ENCODE results near the gene SNORC. TPM values are rescaled to one million over a fixed set of nuclear protein-coding genes. Genes with fewer than 3 reads are reported as not detected.

Gene SNORC
- total and polyA plus RNA-seq, 2 of the 4 experiments (the other 2 are of a cell fraction): under 0.01 to 0.67 TPM

DNA sequence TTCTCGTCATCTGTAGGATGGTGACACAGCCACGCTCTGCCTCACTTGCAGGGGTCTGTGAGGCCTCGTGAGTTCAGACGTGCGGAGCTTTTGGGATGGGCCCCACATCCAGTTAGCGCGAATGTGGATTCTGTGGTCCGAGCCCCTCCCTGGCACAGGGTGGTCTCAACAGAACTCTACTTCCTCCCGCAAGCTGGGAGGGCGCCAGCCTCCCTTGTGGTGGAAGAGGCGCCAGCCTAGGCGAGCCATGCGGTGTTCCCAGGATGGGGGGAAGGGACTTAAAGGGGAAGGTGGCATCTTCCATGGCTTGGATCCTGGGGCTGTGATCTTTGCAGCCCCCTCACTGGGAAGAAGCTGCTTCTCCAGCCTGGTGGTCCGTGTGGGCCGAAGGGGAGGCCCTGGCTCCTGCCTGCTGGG lies 1.4 kb downstream of the SNORC start:
- H2AFZ ChIP-seq (replicated peaks; ENCODE audit: low read length, poor library complexity): no peak overlapping the region
- no TSS peak for BruUV-seq (replicated peaks)
- H3K4ac ChIP-seq (ENCODE audit: low read depth, low read length): no peak overlapping the region
- no peaks in the 10 kb centered on the region for H3K9me3 ChIP-seq (ENCODE audit: control insufficient read depth, insufficient read depth, low read length)
- H4K5ac ChIP-seq (ENCODE audit: low read depth, low read length): no peak overlapping the region
- no peak overlapping the region for H3K23ac ChIP-seq (ENCODE audit: low read depth, low read length)
- H3K27ac ChIP-seq (ENCODE audit: insufficient read depth, low read length): no peak overlapping the region
- DNase-seq (no peak), ATAC-seq (ENCODE audit: low read depth) (no peak)
- H3K36me3 ChIP-seq (ENCODE audit: control insufficient read depth, insufficient read depth, low read length): no peaks in the 10 kb centered on the region
- H4K8ac ChIP-seq (ENCODE audit: low read depth in 2 of 2, low read length in 2 of 2): no peak overlapping the region
- H3K27me3 ChIP-seq (ENCODE audit: control insufficient read depth, insufficient read depth, low read length): peaks cover 10% of the 10 kb centered on the region
- no peak overlapping the region for H2AK5ac ChIP-seq (ENCODE audit: low read depth, low read length)
- no peak overlapping the region for H2BK5ac ChIP-seq (ENCODE audit: low read depth, low read length, poor library complexity, severe bottlenecking)
- CTCF ChIA-PET: no interaction called here
- TF ChIP-seq CTCF (conservative IDR thresholded peaks at IDR 0.05; ENCODE audit: low read depth, low read length): no peak
- no peak for TF ChIP-seq SMC3 (IDR thresholded peaks at IDR 0.05; ENCODE audit: low read depth, low read length)
- TF ChIP-seq NFE2L2 (IDR thresholded peaks at IDR 0.05; ENCODE audit: low read depth, low read length): no peak
- TF ChIP-seq MXI1 (IDR thresholded peaks at IDR 0.05; ENCODE audit: borderline replicate concordance, low read depth, low read length): no peak
- TF ChIP-seq RAD21 (IDR thresholded peaks at IDR 0.05; ENCODE audit: low read length): no peak
- no peak for TF ChIP-seq BHLHE40 (IDR thresholded peaks at IDR 0.05; ENCODE audit: low read depth, low read length)
- no peak for TF ChIP-seq RCOR1 (IDR thresholded peaks at IDR 0.05; ENCODE audit: insufficient replicate concordance, low read length)
- TF ChIP-seq CHD1 (IDR thresholded peaks at IDR 0.05; ENCODE audit: low read depth, low read length): no peak
- TF ChIP-seq, protein P1, sequence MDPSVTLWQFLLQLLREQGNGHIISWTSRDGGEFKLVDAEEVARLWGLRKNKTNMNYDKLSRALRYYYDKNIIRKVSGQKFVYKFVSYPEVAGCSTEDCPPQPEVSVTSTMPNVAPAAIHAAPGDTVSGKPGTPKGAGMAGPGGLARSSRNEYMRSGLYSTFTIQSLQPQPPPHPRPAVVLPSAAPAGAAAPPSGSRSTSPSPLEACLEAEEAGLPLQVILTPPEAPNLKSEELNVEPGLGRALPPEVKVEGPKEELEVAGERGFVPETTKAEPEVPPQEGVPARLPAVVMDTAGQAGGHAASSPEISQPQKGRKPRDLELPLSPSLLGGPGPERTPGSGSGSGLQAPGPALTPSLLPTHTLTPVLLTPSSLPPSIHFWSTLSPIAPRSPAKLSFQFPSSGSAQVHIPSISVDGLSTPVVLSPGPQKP (IDR thresholded peaks at IDR 0.05; ENCODE audit: borderline replicate concordance, low read depth, low read length): no peak
- no peak for TF ChIP-seq MAZ (IDR thresholded peaks at IDR 0.05; ENCODE audit: borderline replicate concordance, low read depth, low read length)
- no peak for TF ChIP-seq POLR2A (IDR thresholded peaks at IDR 0.05; ENCODE audit: low read depth, low read length)
- no peak for TF ChIP-seq USF2 (IDR thresholded peaks at IDR 0.05; ENCODE audit: low read depth, low read length)
- no peak overlapping the region for H3K18ac ChIP-seq (ENCODE audit: low read depth, low read length)
- H2BK120ac ChIP-seq (ENCODE audit: low read depth, low read length): no peak overlapping the region
- in situ Hi-C loops (cut with MboI; ENCODE audit: low sequenced_read_pairs): no loop called here
- H3K56ac ChIP-seq (ENCODE audit: extremely low read depth, insufficient read depth, low read length): no peak overlapping the region
- H3K79me1 ChIP-seq (ENCODE audit: low read depth in 1 of 2, low read length in 2 of 2): no peaks in the 10 kb centered on the region
- no peak overlapping the region for H3K4me2 ChIP-seq (ENCODE audit: low read depth, low read length)
- dilution Hi-C loops (cut with HindIII; ENCODE audit: low sequenced_read_pairs, unreplicated experiment): no loop called here
- no peak overlapping the region for H4K91ac ChIP-seq (ENCODE audit: insufficient read depth, low read depth, low read length)
- intact Hi-C loops (cut with micrococcal nuclease): no loop called here
- no peak overlapping the region for H2BK15ac ChIP-seq (ENCODE audit: low read depth, low read length)
- H3K4me3 ChIP-seq (ENCODE audit: insufficient read depth, low read depth, low read length): no peak overlapping the region
- POLR2A ChIA-PET (ENCODE audit: unreplicated experiment): no interaction called here
- no peak overlapping the region for H2BK20ac ChIP-seq (ENCODE audit: low read depth, low read length)
- WGBS, 2 experiments (ENCODE audit: extremely low coverage in 2 of 2, insufficient read length in 1 of 2): 81% methylated on average over 4 of the region's 15 CpGs; no CpG with 5 or more reads in 1 of the 2 experiments
- no peak overlapping the region for H2AK9ac ChIP-seq (replicated peaks; ENCODE audit: low read depth, low read length, poor library complexity)
- no peaks in the 10 kb centered on the region for H4K20me1 ChIP-seq (ENCODE audit: insufficient read depth, low read length)
- H3K9ac ChIP-seq (ENCODE audit: low read depth, low read length): no peak overlapping the region
- H3K4me1 ChIP-seq (ENCODE audit: control insufficient read depth, insufficient read depth, low read length): peaks cover 1% of the 10 kb centered on the region; the same call in 1 of the 2 replicates
- H3K9me1 ChIP-seq (ENCODE audit: insufficient read depth, low read length): no peaks in the 10 kb centered on the region
- no peak overlapping the region for H3K14ac ChIP-seq (replicated peaks; ENCODE audit: low read depth, low read length)
